Left lung (tissue), 10 donors: ENCODE measurements around the gene APOA4. TPM values are rescaled to one million over a fixed set of nuclear protein-coding genes. Genes with fewer than 3 reads are reported as not detected.
A peak's percentile ranks its signal among the peaks of the same experiment; 100 is the strongest.

ENCODE experiments used
- ATAC-seq: fragments of 200-7000 bp; cut with Tn5 transposase; one replicate; pipeline ENCODE4 v1.9.1; 2020; ENCODE audit warnings: moderate library complexity
- DNase-seq, 4 donors: peaks; one replicate each; pipeline ENCODE4 v3.0.0-alpha.2; 2013 to 2020
- H3K27ac ChIP-seq, 2 donors: fragments of 200-600 bp; sonication (generic) in 1 of 2; one replicate each; pipeline versions ENCODE4 v1.5.0 to v1.8.0; 2020 to 2021
- H3K27me3 ChIP-seq, 2 donors: fragments of 200-600 bp; sonication (generic) in 1 of 2; one replicate each; pipeline versions ENCODE4 v1.5.0 to v1.8.0; 2020 to 2021
- H3K36me3 ChIP-seq, 2 donors: fragments of 200-600 bp; sonication (generic) in 1 of 2; one replicate each; pipeline versions ENCODE4 v1.5.0 to v1.8.0; 2020 to 2021
- H3K4me1 ChIP-seq, 2 donors: fragments of 200-600 bp; one replicate each; pipeline ENCODE4 v1.8.0; 2021
- H3K4me3 ChIP-seq, 2 donors: fragments of 200-600 bp; sonication (generic) in 1 of 2; one replicate each; pipeline versions ENCODE4 v1.5.0 to v1.8.0; 2020 to 2021; ENCODE audit warnings: mild to moderate bottlenecking in 1 of 2
- H3K9me3 ChIP-seq, 2 donors: fragments of 200-600 bp; sonication (generic) in 1 of 2; one replicate each; pipeline versions ENCODE4 v1.5.0 to v1.8.0; 2020 to 2021
- intact Hi-C, 2 donors: fragments of 100-400 bp; cut with DNase I; formaldehyde crosslinking; loops; one replicate each; pipeline versions ENCODE4 v1.11.2 to v1.14.2; 2022
- polyA plus RNA-seq, 6 donors: library from polyadenylated mRNA; unstranded; fragments of 120-200 nt; gene quantifications; one replicate each; pipeline ENCODE4 v1.2.1, GENCODE V29; 2013; ENCODE audit not compliant: insufficient read length in 6 of 6
- total RNA-seq, 2 donors: library from RNA; stranded (reverse); fragmentation: NEBNext Ultra II Directional; extraction: Animal tissue kit (Norgen Biotek cat#: 25700); gene quantifications; one replicate each; pipeline ENCODE4 v1.2.1, GENCODE V29; 2021
- TF ChIP-seq, protein P1 (sequence below), 2 donors: fragments of 200-600 bp; sonication (generic) in 1 of 2; IDR thresholded peaks; one replicate each; pipeline versions ENCODE4 v1.5.0 to v1.8.0; 2021; ENCODE audit warnings: antibody characterized with exemption in 2 of 2
- donor health status: DM: no; HTN: yes; CAD: no.
- donor health status: DM: no; HTN: no; CAD: no.

APOA4 gene
- total and polyA plus RNA-seq, 8 donors = not detected

DNA sequence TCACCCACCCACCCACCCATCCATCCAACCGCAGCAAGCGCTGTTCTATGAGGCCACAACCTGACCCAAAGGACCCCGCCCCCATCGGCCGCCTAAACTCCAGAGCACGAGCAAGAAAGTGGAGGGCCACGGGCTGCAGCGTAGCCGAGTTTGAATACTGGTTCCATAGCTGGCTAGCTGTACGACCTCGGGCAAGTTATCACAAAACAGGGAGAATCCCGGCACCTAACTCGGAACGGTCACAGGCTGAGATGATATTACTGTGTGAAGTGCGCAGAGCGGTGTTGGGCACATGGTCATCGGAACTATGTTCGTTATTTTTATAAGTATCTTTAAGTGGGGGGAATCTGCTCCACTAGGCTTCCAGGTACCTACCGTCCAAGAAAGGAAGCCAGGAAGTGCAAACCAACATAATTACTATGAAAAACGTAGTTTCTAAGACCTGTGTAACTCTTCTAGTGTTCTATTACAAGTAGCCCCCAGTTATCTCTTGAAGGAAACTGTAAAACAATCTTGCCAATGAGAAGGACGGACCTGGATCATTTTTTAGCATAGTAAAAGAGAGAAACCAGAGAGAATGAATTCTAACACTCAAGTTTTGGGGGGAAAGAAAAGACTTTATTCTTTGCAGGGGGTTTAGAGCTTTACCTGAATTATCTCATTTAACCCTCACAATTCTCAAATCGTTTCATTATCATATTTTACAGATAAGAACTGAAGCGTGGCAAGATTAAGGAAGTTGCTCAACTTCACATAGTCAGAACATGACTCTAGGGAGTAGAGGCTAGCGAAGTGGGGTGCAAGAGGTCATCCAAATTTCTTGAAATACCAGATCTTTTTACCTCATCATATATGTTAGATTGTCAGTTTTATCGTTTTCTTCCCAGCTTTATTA, 49.7 kb downstream of the APOA4 start:
- Histone ChIP-seq H3K4me1 (peaks cover 6 to 33% of the 10 kb centered on the region in 2 donors), H3K27ac (peak overlapping the region; percentile 89 to 93), H3K9me3 (no peaks in the 10 kb centered on the region), H3K4me3 (peak overlapping the region; percentile 50 to 97), H3K27me3 (no peaks in the 10 kb centered on the region), H3K36me3 (peaks cover 0 to 39% of the 10 kb centered on the region in 2 donors)
- intact Hi-C loops = no loop called here
- TF ChIP-seq, protein P1, sequence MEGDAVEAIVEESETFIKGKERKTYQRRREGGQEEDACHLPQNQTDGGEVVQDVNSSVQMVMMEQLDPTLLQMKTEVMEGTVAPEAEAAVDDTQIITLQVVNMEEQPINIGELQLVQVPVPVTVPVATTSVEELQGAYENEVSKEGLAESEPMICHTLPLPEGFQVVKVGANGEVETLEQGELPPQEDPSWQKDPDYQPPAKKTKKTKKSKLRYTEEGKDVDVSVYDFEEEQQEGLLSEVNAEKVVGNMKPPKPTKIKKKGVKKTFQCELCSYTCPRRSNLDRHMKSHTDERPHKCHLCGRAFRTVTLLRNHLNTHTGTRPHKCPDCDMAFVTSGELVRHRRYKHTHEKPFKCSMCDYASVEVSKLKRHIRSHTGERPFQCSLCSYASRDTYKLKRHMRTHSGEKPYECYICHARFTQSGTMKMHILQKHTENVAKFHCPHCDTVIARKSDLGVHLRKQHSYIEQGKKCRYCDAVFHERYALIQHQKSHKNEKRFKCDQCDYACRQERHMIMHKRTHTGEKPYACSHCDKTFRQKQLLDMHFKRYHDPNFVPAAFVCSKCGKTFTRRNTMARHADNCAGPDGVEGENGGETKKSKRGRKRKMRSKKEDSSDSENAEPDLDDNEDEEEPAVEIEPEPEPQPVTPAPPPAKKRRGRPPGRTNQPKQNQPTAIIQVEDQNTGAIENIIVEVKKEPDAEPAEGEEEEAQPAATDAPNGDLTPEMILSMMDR (IDR thresholded peaks at IDR 0.05) = no peak
- DNase-seq = no peak
- peak; percentile 68 for ATAC-seq

DNA sequence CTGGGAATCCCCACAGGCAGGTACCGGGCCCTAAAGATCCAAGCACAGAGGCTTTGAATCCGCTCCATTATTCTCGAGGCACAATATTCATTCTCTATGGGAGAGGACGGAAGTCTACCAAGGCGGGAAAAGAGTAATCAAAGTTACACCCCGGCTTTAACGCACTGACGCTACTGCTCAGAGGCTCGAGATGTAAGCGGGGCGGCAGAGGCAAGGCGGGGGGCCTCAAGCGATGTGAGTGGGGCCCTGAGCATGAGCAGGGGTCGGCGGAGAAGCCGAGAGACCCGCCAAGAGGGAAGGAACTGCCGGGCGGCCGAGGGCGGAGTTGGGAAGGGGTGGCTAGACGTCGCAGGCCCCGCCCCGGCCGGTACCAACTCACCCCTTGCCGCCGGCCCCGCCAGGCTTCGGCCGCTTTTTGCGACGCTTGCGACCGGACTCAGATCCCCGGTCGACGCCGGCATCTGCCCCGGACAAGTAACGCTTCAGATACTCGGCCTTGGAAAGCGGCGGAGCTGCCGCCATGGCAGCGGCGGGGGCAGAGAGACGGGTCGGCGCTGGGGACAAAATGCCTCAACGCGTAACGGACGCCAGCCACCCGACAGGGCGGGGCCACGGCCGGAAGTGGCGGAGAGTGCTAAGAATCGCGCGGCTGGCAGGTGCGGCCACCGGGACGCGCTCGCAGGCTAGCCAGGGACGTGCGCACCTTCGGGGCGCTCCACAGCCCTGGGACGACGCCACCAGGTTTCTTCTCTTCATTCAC, 50.5 kb downstream of the APOA4 start, which contains the start of gene BUD13:
TSS of gene BUD13 (minus strand) at position 545 of the 760 bp plus-strand sequence. CDS start at position 522, 23 bp downstream.
- H3K9me3 ChIP-seq = no peaks in the 10 kb centered on the region
- peak within 1 kb of the TSS; percentile 50 to 97 for H3K4me3 ChIP-seq
- ATAC-seq = peak; percentile 96
- peaks cover 0 to 31% of the 10 kb centered on the region in 2 donors for H3K36me3 ChIP-seq
- intact Hi-C loops = no loop called here
- peak within 1 kb of the TSS; percentile 89 to 93 for H3K27ac ChIP-seq
- H3K4me1 ChIP-seq = peaks cover 6 to 33% of the 10 kb centered on the region in 2 donors
- peak; percentile 86 to 98 (median 92) for DNase-seq
- TF ChIP-seq, protein P1 (IDR thresholded peaks at IDR 0.05) = no peak
- no peaks in the 10 kb centered on the region for H3K27me3 ChIP-seq

DNA sequence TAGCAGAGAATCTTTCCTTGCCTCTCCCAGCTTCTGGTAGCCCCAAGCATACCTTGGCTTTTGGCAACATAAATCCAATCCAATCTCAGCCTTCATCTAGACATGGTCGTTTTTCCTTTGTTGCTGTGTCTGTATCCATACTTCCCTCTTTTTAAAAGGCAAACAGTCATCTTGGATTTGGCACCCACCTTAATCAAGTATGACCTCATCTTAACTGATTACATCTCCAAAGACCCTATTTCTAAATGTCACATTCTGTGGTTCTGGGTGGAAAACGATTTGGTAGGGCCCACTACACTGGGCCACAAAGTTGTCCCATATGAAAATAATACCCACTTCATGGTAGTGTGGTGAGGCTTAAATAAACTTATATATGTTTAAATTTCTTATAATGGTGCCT, 51.2 kb downstream of the APOA4 start:
- TF ChIP-seq, protein P1 (IDR thresholded peaks at IDR 0.05) = no peak
- Histone ChIP-seq H3K36me3 (peaks cover 0 to 25% of the 10 kb centered on the region in 2 donors), H3K4me1 (peaks cover 6 to 33% of the 10 kb centered on the region in 2 donors), H3K4me3 (peak overlapping the region; percentile 50 to 97), H3K27me3 (no peaks in the 10 kb centered on the region), H3K27ac (peak overlapping the region; percentile 89 to 93), H3K9me3 (no peaks in the 10 kb centered on the region)
- DNase-seq (no peak), ATAC-seq (no peak)
- intact Hi-C loops = no loop called here

Other genes with a start within 250 kb of the APOA4 start
- 10 to 100 TPM; 12.5 to 14.7 TPM for gene BUD13, start 50.3 kb downstream of the APOA4 start, total RNA-seq
- gene BUD13, start 50.3 kb downstream of the APOA4 start, polyA plus RNA-seq = 10 to 100 TPM; 32.6 to 41.2 (median 35.8) TPM
- 10 to 100 TPM; 30.5 to 52.2 TPM for gene ZPR1, start 35.3 kb downstream of the APOA4 start, total RNA-seq
- gene ZPR1, start 35.3 kb downstream of the APOA4 start, polyA plus RNA-seq = 10 to 100 TPM; 44.8 to 59.6 (median 47.5) TPM
- gene APOA5, start 31.4 kb downstream of the APOA4 start, total RNA-seq = not detected
- under 1 TPM in 2 of 6 donors, not detected in 4; 0.07 to 0.10 TPM for gene APOA5, start 31.4 kb downstream of the APOA4 start, polyA plus RNA-seq
- gene APOC3, start 6.6 kb upstream of the APOA4 start, total RNA-seq = not detected
- 1 to 10 TPM in 2 of 6 donors, under 1 TPM in 3, not detected in 1; 0.32 to 2.1 (median 0.62) TPM for gene APOC3, start 6.6 kb upstream of the APOA4 start, polyA plus RNA-seq
- gene APOA1, start 14.3 kb upstream of the APOA4 start, total RNA-seq = under 1 TPM; 0.50 to 0.90 TPM
- gene APOA1, start 14.3 kb upstream of the APOA4 start, polyA plus RNA-seq = 10 to 100 TPM in 1 of 6 donors, 1 to 10 TPM in 5; 4.2 to 13.4 (median 5.4) TPM